PC-9 (cell line): ENCODE results near the gene TROAP. TPM values are rescaled to one million over a fixed set of nuclear protein-coding genes. Genes with fewer than 3 reads are reported as not detected.

Experiments used
- BruUV-seq: library from RNA; stranded (reverse); fragments of 400-500 nt; replicated peaks from 2 replicates; lab custom pipeline; 2021; lab: Mats Ljungman, UMichigan
- CTCF ChIA-PET: fragments of 300-600 bp; sonication (Branson Sonifier 250); formaldehyde crosslinking; loops from one replicate; lab custom pipeline; 2022; ENCODE audit warnings: antibody characterized with exemption; lab: Charles Lee
- POLR2A ChIA-PET: fragments of 300-600 bp; sonication (Branson Sonifier 250); formaldehyde crosslinking; loops from one replicate; lab custom pipeline; 2022; ENCODE audit warnings: antibody characterized with exemption; ENCODE audit not compliant: unreplicated experiment; lab: Charles Lee
- DNase-seq, 2 experiments: peaks; one replicate each; pipeline versions ENCODE4 v3.0.0 to v3.0.0-alpha.2; 2015 to 2022; ENCODE audit warnings: mixed read lengths in 1 of 2
- H2AFZ ChIP-seq: fragments of 200-600 bp; sonication (generic); 2 replicates; pipeline ENCODE4 v1.8.1; 2017; ENCODE audit warnings: antibody characterized with exemption
- H3F3A ChIP-seq: fragments of 200-600 bp; sonication (generic); 2 replicates; pipeline ENCODE4 v1.8.1; 2017; ENCODE audit warnings: antibody characterized with exemption, mild to moderate bottlenecking, low read depth; ENCODE audit not compliant: insufficient read depth
- H3K27ac ChIP-seq: fragments of 200-600 bp; sonication (generic); 2 replicates; pipeline ENCODE4 v1.6.1; 2016; ENCODE audit warnings: mixed run types
- H3K27me3 ChIP-seq: fragments of 200-600 bp; sonication (generic); 2 replicates; pipeline ENCODE4 v1.6.1; 2016; ENCODE audit warnings: low read depth, mixed run types; ENCODE audit not compliant: insufficient read depth
- H3K36me3 ChIP-seq: fragments of 200-600 bp; sonication (generic); 2 replicates; pipeline ENCODE4 v1.6.1; 2016; ENCODE audit warnings: low read depth, mixed run types
- H3K4me1 ChIP-seq: fragments of 200-600 bp; sonication (generic); replicated peaks from 2 replicates; pipeline ENCODE4 v1.6.1; 2016; ENCODE audit warnings: mixed run types; ENCODE audit not compliant: insufficient read depth
- H3K4me2 ChIP-seq: fragments of 200-600 bp; sonication (generic); 2 replicates; pipeline ENCODE4 v1.6.1; 2017; ENCODE audit warnings: mixed run types
- H3K4me3 ChIP-seq: fragments of 200-600 bp; sonication (generic); 2 replicates; pipeline ENCODE4 v1.6.1; 2016; ENCODE audit warnings: mixed run types
- H3K79me2 ChIP-seq: fragments of 200-600 bp; sonication (generic); 2 replicates; pipeline ENCODE4 v1.6.1; 2017; ENCODE audit warnings: low read depth, mixed run types
- H3K9me2 ChIP-seq: fragments of 200-600 bp; sonication (generic); 2 replicates; pipeline ENCODE4 v1.8.1; 2017; ENCODE audit warnings: mild to moderate bottlenecking; ENCODE audit not compliant: insufficient read depth
- H3K9me3 ChIP-seq: fragments of 200-600 bp; sonication (generic); 2 replicates; pipeline ENCODE4 v1.8.1; 2016; ENCODE audit warnings: low read depth; ENCODE audit not compliant: insufficient read depth
- H4K20me1 ChIP-seq: fragments of 200-600 bp; sonication (generic); 2 replicates; pipeline ENCODE4 v1.8.1; 2017; ENCODE audit not compliant: insufficient read depth
- EZH2 ChIP-seq: fragments of 200-600 bp; sonication (generic); IDR thresholded peaks from 2 replicates; pipeline ENCODE4 v1.8.0; 2017; ENCODE audit warnings: antibody characterized with exemption, low read depth
- intact Hi-C: fragments of 100-400 bp; cut with micrococcal nuclease; formaldehyde crosslinking; loops from one replicate; pipeline ENCODE4 v1.10.0; 2022; ENCODE audit not compliant: unreplicated experiment
- total RNA-seq: library from RNA; stranded (reverse); gene quantifications from 2 replicates; pipeline ENCODE4 v1.2.3, GENCODE V29; 2021
- TF ChIP-seq, protein P1 (sequence below): fragments of 200-600 bp; sonication (generic); conservative IDR thresholded peaks from 2 replicates; pipeline ENCODE4 v1.6.1; 2017; ENCODE audit warnings: mixed run types, antibody characterized with exemption, mild to moderate bottlenecking, moderate library complexity

The TROAP gene
- total RNA-seq, 1 experiment from 2014 or later = 79.9 TPM

DNA sequence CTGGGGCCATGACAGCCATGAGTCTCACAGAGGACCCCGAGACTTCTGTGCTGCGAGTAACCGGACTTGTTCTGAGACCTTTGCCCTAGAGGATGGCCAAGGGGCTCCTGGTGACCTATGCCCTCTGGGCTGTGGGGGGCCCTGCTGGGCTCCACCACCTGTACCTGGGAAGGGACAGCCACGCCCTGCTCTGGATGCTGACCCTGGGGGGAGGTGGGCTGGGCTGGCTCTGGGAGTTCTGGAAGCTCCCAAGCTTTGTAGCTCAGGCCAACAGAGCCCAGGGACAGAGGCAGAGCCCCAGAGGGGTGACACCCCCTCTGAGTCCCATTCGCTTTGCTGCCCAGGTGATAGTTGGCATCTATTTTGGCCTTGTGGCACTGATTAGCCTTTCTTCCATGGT is 25.7 kb downstream of the TROAP start:
- H3K27ac ChIP-seq = no peak overlapping the region
- peaks cover 28% of the 10 kb centered on the region for H3K4me1 ChIP-seq
- TF ChIP-seq, protein P1, sequence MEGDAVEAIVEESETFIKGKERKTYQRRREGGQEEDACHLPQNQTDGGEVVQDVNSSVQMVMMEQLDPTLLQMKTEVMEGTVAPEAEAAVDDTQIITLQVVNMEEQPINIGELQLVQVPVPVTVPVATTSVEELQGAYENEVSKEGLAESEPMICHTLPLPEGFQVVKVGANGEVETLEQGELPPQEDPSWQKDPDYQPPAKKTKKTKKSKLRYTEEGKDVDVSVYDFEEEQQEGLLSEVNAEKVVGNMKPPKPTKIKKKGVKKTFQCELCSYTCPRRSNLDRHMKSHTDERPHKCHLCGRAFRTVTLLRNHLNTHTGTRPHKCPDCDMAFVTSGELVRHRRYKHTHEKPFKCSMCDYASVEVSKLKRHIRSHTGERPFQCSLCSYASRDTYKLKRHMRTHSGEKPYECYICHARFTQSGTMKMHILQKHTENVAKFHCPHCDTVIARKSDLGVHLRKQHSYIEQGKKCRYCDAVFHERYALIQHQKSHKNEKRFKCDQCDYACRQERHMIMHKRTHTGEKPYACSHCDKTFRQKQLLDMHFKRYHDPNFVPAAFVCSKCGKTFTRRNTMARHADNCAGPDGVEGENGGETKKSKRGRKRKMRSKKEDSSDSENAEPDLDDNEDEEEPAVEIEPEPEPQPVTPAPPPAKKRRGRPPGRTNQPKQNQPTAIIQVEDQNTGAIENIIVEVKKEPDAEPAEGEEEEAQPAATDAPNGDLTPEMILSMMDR = no peak
- no peak for TF ChIP-seq EZH2
- H3F3A ChIP-seq = no peaks in the 10 kb centered on the region
- no peaks in the 10 kb centered on the region for H3K79me2 ChIP-seq
- H3K36me3 ChIP-seq = no peaks in the 10 kb centered on the region
- ChIA-PET CTCF (no interaction called here), POLR2A (no interaction called here)
- no peak overlapping the region for H3K4me2 ChIP-seq
- no peaks in the 10 kb centered on the region for H3K9me3 ChIP-seq
- no peaks in the 10 kb centered on the region for H3K9me2 ChIP-seq
- no peaks in the 10 kb centered on the region for H4K20me1 ChIP-seq
- H3K27me3 ChIP-seq = peaks cover 34% of the 10 kb centered on the region
- no peak overlapping the region for H3K4me3 ChIP-seq
- no peak overlapping the region for H2AFZ ChIP-seq
- no TSS peak for BruUV-seq
- no peak for DNase-seq
- intact Hi-C loops = loop anchor here (5.0 kb wide), 1 partner anchor 274 kb away; the partner anchor contains the start of gene PRPF40B

DNA sequence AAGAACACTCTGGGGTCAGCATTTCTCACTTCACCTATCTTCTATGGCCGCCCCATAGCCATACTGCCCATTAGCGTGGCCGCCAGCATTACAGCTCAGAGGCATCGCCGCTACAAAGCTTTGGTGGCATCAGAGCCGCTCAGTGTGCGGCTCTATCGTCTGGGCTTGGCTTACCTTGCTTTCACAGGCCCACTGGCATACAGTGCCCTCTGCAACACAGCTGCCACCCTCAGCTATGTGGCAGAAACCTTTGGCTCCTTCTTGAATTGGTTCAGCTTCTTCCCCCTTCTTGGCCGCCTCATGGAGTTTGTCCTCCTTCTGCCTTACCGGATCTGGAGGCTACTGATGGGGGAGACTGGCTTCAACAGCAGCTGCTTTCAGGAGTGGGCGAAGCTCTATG is 26.2 kb downstream of the TROAP start:
- Histone ChIP-seq H3K9me2 (no peaks in the 10 kb centered on the region), H4K20me1 (no peaks in the 10 kb centered on the region), H3K79me2 (no peaks in the 10 kb centered on the region), H3F3A (no peaks in the 10 kb centered on the region), H3K4me1 (peaks cover 28% of the 10 kb centered on the region), H2AFZ (no peak overlapping the region), H3K9me3 (no peaks in the 10 kb centered on the region), H3K27me3 (peaks cover 29% of the 10 kb centered on the region), H3K27ac (no peak overlapping the region), H3K4me3 (no peak overlapping the region), H3K4me2 (no peak overlapping the region), H3K36me3 (no peaks in the 10 kb centered on the region)
- TF ChIP-seq, protein P1 = no peak
- TF ChIP-seq EZH2 = no peak
- intact Hi-C loops = loop anchor here (5.0 kb wide), 1 partner anchor 273 kb away; the partner anchor contains the start of gene PRPF40B
- no peak for DNase-seq
- ChIA-PET CTCF (no interaction called here), POLR2A (no interaction called here)
- BruUV-seq = no TSS peak

DNA sequence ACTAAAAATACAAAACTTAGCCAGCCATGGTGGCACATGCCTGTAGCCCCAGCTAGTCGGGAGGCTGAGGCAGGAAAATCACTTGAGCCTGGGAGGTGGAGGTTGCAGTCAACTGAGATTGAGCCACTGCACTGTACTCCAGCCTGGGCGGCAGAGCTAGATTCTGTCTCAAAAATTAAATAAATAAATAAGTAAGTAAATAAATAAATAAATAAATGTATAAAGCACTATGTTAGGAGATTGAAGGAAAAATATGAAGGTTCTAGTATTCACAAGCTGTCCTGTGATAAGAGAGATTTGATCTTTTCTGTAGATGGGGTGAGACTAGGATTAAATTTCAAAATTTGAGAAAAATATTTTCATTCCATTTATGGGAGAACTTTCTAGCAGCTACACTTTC is 29.3 kb downstream of the TROAP start:
- Histone ChIP-seq H3K36me3 (no peaks in the 10 kb centered on the region), H3K79me2 (no peaks in the 10 kb centered on the region), H3K9me2 (no peaks in the 10 kb centered on the region), H3K27me3 (peaks cover under 1% of the 10 kb centered on the region; the same call in 1 of the 2 replicates), H4K20me1 (no peaks in the 10 kb centered on the region), H3K27ac (no peak overlapping the region), H2AFZ (no peak overlapping the region), H3K4me2 (no peak overlapping the region), H3K4me1 (peaks cover 8% of the 10 kb centered on the region), H3K4me3 (no peak overlapping the region), H3K9me3 (no peaks in the 10 kb centered on the region), H3F3A (no peaks in the 10 kb centered on the region; the same call in 1 of the 2 replicates)
- no peak for DNase-seq
- TF ChIP-seq, protein P1 = no peak
- no peak for TF ChIP-seq EZH2
- no TSS peak for BruUV-seq
- CTCF ChIA-PET = interaction anchor here (0.6 to 1.0 kb wide), 3 partner anchors 21 to 352 kb away, joined by 3 to 4 read pairs (median 3); no protein-coding TSS in a partner anchor
- intact Hi-C loops = no loop called here
- POLR2A ChIA-PET = interaction anchor here (0.6 kb wide), 1 partner anchor 150 kb away, joined by 3 read pairs; no protein-coding TSS in a partner anchor
